IPS DF 4.7 (cell line): ENCODE results near the gene ISCA1.
A peak's percentile ranks its signal among the peaks of the same experiment; 100 is the strongest.
"Not testable (repeated sequence)": the region's sequence is repeated elsewhere in the genome, so short reads cannot be mapped to it uniquely, and the experiment has no call there.

ENCODE experiments used
- DNase-seq: peaks from one replicate; pipeline ENCODE4 v3.0.0-alpha.2; 2013; ENCODE audit warnings: low spot score; ENCODE audit errors: extremely low read depth

Gene ISCA1

DNA sequence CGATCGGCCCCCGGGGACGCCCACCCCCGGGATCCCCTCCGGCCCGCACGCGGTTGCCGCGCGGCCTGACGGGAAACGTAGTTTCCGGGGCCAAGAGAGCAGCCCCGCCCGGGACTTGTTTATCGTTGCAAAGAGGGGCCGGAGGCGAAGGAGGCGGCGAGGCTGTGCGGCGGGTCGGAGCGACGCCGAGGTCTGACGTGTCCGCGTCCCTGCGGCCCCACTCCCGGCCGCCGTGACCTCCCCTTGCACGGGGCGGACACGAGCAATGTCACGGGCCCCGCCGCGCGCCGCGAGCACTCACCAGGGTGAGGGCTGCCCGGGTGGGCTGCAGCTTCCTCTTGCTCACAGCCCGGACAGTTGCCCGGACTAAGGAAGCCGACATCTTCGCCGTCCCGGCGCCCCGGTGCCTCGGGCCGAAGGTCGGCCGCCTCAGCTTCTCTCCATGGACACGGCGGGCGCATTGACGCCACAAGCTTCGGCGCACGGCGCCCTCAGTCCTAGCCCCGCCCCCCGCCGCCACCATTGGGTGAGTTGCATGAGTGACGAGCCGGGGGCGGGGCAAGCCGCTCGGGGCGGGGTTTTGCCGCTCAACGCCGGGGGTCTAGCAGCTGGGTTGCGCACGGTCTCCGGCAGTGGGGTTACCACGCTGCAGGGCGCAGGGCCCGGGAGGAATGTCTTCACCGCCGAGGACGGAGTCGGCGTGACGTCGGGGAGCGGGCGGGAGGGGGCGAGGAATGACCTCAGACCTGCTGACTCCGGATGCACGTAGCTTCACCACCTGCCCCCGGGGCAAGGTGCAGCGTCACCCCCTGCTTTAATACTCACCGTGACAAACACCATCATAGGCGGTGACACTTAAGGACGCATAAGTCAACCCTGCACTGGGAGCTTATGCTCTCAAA lies at the start of gene ISCA1:
ISCA1 (minus strand) TSS at position 462 of the 902 bp plus-strand sequence; CDS start at position 382, 80 bp downstream.
- no peak for DNase-seq

DNA sequence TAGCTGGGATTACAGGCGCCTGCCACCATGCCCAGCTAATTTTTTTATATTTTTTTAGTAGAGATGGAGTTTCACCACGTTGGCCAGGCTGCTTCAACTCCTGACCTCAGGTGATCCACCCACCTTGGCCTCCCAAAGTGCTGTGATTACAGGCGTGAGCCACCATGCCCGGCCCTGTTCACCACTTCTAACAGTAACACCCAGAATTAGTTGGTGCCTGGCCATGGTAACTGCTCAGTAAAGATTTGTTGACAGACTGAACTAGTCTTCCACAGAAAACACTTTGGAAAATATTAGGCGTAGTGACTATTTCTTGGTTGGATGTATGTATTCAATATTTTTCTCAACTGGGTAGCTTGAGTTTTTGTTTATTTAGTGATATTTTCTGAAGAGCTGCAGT lies 47.8 kb upstream of the ISCA1 start:
- no peak for DNase-seq

DNA sequence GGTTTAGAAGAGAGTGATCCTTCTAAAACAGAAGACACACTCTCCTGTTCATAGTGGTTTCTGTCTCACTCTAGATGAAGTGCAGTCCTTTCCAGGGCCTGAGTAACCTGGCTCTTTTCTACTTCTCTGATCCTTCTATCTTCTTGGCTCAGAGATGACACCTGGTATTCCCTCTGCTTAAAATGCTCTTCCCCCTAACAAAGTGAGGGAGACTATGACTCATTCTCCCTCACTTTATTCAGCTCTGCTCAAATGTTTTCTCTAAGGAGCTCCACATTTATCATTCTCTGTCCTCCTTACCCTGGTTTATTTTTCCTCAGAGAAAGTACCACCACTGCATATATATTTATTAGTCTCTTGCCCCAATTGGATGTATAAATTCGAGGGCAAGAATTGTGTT lies 47.3 kb upstream of the ISCA1 start:
- DNase-seq = no peak

DNA sequence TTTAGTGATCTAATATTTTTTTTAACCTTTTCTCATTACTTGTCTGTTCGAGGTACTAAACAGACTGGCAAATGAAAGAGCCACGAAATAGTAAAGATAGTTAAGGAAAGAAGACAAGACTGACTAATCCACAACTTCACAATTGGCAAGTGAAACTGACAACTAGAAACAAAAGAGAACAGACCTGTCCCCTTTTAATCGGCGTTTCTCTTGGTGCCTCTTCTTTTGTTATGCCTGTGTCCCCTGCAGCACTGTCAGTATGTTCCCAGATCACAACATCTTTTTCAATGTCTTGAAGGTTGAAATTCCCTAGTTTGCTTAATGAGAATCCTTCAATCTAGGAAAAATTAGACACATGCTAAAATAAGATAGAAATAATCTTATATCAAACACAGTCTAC lies 45.8 kb upstream of the ISCA1 start:
- DNase-seq = peak; percentile 19

DNA sequence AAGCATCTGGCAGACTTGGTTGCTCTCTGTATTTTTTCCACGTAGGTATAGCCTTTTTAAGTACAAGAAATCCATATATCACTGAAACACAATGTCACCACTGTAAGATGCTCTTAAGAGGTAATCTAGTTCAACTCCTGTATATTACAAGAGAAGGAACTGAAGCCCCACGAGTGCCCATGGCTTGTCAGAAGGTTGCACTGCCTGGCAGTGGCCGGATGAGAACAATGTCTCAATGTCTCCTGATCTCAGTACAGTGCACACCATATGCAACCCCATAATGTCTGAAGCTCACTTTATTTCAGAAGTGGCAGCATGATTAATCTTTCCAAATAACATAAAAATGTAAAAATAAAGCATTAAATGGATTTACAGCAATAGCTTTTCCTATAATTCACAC lies 44.2 kb upstream of the ISCA1 start:
- DNase-seq = no peak

DNA sequence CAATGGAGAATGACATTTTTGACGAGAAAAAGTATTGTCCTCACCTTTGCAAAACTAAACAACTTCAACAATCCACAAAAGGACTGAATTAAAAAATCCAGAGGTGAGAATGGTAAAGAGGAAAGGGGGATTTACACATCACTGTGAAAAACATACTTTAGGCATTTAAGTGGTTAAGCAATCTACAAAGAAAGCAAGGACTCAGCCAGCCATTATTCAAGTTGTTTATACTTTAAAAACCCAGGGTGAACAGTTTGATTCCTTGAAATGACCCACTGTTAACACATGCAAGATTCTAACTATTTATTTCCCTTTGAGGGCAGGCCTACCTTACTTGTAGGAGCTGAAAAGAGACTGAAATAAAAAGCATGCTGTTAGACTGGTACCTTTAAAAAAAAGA lies 42.6 kb upstream of the ISCA1 start:
- DNase-seq = no peak

DNA sequence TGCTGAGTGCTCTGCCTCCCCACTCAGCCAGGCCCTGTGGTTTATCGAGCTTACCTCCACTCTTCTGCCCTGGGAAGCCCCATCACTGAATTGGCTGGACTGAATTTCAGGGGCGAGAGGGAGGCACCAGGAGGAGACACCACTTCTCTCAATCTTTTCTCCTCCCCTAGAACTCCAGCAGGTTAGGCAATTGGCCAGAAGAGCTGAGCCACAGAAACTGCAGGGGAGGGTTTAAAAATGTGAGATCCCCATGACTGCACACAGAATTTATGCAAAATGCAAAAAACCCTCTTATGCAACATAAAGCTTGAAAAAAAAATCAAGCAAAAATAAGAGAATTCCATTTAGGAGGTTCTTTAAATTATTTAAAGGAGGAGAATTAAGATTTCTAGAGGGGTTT lies 42.0 kb upstream of the ISCA1 start:
- no peak for DNase-seq

DNA sequence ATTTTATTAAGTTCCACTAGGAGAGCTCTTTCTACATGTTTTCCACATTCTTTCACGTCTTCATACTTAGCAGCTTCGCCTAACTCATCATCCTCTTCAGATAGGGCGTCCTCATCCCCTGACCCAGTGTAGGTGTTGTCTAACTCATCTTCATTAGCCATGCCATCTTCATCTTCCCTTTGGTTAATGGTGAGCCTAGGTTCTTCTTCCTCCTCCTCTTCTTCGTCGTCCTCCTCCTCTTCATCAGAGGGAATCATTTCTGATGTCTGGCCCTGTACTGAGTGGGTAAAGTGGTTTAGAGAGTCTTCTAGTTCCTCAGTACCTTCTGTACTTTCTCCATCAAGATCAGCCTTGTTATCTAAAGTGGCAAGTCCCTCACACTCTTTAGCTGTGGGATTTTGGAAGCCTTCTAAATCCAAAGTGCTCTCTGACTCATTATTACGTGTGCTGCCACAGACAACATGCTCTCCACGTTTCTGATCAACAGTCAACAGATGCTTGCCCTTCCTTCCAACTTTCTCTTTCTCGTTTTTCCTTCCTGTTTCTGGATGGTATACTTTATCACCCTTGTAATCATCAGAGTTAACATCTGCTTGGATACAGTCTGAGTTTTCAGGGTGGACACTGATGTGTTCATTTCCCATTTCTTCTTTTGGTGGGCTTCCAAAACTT lies 40.8 kb upstream of the ISCA1 start:
- no peak for DNase-seq

DNA sequence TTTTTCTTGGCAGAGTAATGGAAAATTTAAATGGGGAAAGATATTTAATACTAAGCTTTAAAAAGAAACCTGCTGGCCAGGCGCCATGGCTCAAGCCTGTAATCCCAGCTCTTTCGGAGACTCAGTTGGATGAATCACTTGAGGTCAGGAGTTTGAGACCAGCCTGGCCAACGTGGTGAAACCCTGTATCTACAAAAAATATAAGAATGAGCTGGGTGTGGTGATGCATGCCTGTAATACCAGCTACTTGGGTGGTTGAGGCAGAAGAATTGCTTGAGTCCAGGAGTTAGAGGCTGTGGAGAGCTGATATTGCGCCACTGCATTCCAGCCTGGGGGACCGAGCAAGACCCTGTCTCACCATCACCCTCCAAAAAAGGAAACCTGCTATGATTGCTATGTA lies 39.0 kb upstream of the ISCA1 start:
- no peak for DNase-seq

DNA sequence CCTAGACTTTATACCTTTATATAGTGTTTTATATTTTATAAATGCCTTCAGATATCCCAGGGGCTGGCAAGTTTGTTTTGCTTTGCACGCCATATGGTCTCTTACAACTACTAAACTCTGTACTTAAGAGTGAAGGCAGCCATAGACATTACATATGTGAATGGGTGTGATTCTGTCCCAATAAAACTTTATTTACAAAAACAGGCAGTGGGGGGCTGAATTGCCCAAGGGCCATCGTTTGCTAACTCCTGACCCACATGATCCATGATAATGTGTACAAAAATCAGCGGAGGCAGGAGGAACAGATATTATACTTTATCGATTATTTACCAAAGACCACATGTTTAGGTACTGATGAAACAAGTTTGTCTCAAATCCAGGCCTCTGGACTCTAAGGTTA lies 35.8 kb upstream of the ISCA1 start:
- DNase-seq = no peak

DNA sequence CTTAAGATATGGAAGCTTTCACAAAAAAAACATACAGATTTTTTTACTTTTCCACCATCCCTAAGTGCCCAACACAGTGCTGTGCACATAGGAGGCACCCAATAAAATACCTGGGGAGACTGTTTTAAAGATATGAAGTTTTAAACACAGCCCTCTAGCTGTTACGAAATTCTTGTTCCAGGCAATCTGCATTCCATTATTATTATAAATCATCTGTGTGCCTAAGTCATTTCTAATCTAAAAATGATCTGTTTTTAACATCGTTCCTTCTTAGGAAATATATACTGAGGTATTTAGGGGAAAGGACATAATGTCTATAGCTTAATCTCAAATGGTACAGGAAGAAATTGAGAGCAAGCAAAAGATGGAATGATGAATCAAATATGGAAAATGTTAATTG lies 32.7 kb upstream of the ISCA1 start:
- DNase-seq = no peak

DNA sequence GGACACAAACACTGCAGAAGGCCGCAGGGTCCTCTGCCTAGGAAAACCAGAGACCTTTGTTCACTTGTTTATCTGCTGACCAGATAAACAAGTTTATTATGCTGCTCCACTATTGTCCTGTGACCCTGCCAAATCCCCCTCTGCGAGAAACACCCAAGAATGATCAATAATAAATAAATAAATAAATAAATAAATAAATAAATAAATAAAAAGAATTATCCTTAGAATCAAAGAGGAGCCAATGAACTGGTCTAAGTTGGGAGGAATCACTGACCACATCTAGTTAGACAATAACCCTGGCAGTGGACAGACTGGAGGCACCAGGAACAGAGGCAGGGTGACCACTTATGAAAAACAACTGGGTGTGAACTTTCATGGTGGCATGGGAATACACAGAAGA lies 30.6 kb upstream of the ISCA1 start:
- not testable (repeated sequence) for DNase-seq

DNA sequence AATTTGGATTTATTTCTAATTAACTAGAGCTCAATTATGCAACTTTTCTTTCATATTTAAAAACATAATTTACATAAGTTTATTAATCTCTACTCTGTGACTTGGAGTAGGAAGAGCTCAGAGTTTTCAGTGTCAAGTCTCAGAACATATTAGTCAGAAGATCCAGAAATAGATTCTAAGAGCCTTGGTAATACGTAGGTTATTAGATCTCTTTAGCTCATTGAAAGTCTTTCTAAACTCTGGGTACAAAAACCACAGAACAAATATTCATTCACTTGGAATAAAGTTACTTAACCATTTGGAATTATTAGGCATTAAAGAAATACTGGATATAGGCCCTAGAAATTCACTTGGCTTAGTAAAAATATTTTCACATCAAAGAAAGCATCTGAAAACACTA lies 26.3 kb upstream of the ISCA1 start:
- no peak for DNase-seq

DNA sequence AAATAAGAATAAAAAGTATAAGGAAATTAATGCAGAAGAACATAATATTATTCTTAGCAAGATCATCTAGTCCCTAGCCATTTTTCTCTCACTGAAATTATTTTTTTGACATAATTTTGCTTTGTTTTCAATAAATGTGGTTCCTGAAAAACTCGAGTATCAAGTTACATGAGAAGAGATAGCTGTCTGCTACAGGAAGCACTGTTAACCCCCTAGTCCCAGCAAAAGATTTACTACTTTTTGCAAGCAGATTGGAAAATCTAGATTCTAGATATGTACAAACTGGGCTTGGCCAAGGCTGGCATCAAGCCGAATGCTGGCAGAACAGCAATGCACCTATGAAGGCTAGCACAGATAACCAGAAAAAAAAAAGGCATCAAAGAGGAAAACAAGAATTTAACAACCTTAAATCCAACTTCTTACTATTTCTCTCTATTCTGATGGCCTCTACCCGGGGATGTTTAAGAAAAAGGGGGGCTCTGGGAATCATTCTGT lies 21.9 kb upstream of the ISCA1 start:
- no peak for DNase-seq

DNA sequence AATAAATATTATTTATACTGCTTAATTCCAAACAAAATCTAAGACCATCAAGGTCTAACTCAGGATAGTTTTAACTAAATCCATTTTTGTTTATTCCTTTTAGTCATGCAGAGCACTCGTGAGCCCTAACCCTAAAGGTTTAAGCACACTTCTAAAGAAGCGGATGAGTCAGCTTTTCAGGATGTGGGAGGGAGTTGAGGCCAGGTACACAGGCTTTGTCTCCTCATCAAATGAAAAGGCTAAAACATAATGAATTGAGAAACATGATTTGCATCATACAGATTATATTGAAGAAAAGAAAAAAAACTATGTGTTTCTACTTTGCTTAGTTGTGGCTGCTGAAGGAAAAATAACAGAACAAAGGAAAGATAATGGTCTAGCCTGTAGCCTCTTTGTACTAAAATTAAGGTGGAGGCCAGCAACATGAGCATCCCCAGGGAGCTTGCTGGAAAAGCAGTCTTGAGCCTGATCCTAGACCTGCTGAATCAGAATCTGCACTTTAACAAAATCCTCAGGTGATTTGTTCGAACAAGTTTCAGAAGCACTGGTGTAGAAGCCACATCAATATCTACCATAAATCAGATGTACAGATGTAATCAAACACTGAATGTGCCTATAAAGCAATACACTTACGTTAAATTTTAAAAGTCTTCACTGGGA lies 21.1 kb upstream of the ISCA1 start:
- no peak for DNase-seq

DNA sequence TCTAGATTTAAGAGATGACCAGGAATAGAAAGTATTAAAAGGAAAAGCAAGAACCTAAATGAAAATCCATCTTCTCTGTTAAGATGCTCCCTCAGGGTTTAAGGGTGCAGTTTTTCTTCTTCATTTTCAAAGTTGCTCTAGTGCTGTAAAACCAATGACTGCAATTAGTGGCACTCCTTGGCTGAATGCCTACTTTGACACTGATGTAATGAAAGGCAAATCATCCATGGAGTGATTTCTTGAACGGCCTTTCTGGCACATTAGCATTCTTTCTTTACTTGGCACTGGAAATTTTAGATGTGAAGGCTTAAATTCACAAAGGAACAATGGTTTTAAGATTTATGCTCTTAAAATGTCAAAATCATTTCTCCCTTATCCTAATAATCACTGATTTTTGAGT lies 19.3 kb upstream of the ISCA1 start:
- DNase-seq = no peak

DNA sequence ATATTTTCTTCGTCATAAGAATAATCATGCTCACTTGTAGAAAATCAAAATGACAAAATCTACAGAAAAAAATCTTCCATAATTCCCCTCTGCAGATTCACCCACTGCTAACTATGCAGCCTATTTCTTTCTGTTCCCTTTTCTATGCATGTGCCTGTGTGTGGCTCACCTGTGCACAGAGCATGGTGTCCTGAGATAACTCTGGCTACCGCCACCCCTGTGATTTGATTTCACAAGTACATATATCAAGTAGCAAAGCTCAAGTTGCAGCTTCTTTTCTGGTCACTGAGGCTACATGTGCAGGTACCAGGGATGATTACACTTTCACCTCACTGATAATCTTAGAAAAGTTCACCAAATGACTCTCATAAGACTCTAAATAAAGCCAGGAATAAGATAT lies 18.4 kb upstream of the ISCA1 start:
- no peak for DNase-seq

DNA sequence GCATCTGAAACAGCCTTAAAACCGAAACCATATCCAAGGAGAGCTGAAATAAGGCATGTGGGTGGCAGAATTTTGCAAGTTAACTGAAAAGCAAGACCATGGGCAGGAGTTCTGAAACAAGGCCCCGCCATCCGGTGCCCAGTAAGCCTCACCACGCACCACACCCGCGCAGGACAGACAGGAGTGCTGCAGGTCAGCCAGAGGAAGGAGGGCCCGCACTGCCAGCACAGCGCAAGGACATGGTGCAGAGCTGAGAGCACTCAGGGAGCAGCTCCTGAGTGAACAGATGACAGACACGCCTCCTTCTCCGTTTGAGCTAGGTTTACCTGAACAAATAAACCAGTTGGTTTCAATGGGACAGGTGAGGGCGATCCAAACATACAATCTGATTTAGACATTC lies 16.5 kb upstream of the ISCA1 start:
- no peak for DNase-seq

DNA sequence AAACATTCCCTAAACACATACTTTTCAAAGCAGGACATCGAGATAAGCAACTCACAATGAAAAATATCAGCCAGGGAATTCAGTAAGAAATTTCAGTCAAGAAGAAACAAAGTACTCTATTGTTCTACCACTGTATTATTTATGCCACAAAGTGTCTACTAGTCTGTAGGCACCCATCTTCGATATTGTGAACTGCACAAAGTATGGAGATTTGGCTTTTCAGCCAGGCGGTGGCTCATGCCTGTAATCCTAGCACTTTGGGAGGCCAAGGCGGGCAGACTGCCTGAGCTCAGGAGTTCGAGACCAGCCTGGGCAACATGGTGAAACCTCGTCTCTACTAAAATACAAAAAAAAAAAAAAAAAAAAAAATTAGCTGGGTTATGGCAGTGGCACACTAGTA lies 8.0 kb upstream of the ISCA1 start:
- DNase-seq = not testable (repeated sequence)

DNA sequence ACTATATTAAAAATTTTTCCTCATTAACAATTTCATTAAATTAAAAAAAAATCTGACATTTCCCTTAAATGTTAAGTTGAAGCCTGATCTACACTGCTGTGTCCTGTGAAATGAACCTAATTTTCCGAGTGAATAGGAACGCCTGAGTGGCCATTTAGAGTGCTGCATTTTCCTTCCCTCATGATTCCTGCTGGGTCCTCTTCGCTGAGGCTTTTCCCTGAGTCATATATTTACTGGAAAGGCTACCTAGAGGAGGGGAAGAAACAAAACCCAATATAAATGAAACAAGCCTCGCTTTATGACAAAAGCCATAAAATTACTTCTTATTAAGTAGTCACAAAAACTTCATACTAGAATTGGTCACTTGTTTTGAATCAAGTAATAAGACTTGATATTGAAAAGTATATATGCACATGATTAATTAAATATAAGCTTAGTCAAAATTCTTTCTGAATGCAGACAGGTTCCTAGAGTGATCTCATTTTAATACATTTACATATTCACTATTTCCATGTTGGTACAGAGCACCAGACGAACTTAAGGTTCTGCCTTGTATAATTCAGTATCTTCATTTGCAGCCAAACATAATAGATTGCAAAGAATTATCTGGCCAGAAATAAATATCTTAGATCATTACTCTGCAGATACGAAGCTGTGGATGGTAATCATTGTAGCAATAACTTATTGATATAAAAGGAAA lies 6.3 kb upstream of the ISCA1 start:
- no peak for DNase-seq

DNA sequence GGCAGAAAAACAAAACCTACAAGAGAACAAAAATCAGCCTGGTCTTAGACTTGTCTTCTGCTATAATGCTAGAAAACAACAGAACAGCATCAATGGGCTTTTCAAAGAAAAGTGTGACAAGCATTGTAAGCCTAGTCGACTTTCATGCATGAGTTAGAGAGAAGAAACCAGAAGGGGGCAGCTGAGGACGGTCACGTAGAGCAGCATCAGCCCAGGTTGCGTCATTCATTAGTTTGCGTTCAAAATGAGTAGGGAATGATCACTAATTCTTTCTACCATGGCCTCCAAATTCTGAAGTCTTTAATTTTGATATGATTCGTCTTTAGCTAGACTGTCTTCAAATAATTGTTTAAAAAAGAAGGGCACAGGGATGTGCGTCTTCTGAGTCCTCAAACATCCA lies 4.7 kb upstream of the ISCA1 start:
- DNase-seq = no peak

DNA sequence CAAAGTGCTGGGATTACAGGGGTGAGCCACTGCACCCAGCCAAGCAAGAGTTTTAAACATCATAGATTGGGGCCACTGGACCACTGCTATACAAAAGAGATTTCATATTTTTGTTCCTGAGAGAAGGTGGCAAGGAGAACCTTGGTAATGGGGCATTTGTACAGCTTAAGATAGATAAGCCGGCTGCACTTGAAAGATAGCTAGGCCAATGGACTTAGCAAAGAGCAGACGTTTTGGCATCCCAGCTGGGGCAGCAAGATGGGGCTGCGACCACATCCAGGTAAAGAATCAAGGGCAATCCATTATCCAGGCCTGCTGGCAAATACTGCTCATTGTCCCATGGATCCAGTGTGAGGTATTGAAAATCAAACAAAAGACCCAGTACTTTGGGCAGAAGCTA lies 3.9 kb upstream of the ISCA1 start:
- no peak for DNase-seq
